SK-N-DZ (cell line): Measurements from ENCODE around the gene FOXJ3.

ENCODE experiments used
- DNase-seq: peaks from one replicate; pipeline ENCODE4 v3.0.0-alpha.2; 2015; ENCODE audit warnings: low spot score

FOXJ3 gene

GRCh38 chr1:42168763-42169162 lies 166.3 kb downstream of the FOXJ3 start:
- no peak for DNase-seq

- DNase-seq = no peak
Observed at GRCh38 chr1:42168391-42168670, 166.7 kb downstream of the FOXJ3 start.

GRCh38 chr1:42167611-42168390 lies 167.2 kb downstream of the FOXJ3 start:
- no peak for DNase-seq

- DNase-seq = no peak
Observed at GRCh38 chr1:42165511-42166210, 169.4 kb downstream of the FOXJ3 start.

- no peak for DNase-seq
Observed at GRCh38 chr1:42164551-42165420, 170.2 kb downstream of the FOXJ3 start, which contains the start of gene GUCA2A. Gene GUCA2A, minus strand, starts transcription at chr1:42164745. Its CDS starts 33 bp downstream, at chr1:42164712.

- no peak for DNase-seq
Observed at GRCh38 chr1:42163536-42164503, 171.2 kb downstream of the FOXJ3 start.

GRCh38 chr1:42163114-42163513 lies 171.9 kb downstream of the FOXJ3 start:
- DNase-seq = no peak

- no peak for DNase-seq
Observed at GRCh38 chr1:42162181-42162580, 172.9 kb downstream of the FOXJ3 start.

- no peak for DNase-seq
Observed at GRCh38 chr1:42158189-42158588, 176.8 kb downstream of the FOXJ3 start.

GRCh38 chr1:42157667-42158066 lies 177.4 kb downstream of the FOXJ3 start:
- DNase-seq = no peak

- no peak for DNase-seq
Observed at GRCh38 chr1:42155362-42155761, 179.7 kb downstream of the FOXJ3 start.

GRCh38 chr1:42154685-42155084 lies 180.3 kb downstream of the FOXJ3 start:
- no peak for DNase-seq

GRCh38 chr1:42153624-42154023 lies 181.4 kb downstream of the FOXJ3 start:
- DNase-seq = no peak

GRCh38 chr1:42152907-42153600 lies 182.0 kb downstream of the FOXJ3 start, which contains the start of gene GUCA2B:
Gene GUCA2B, plus strand, starts transcription at chr1:42153410. Its CDS starts 41 bp downstream, at chr1:42153451.
- no peak for DNase-seq

GRCh38 chr1:42152119-42152518 lies 182.9 kb downstream of the FOXJ3 start:
- DNase-seq = no peak

- no peak for DNase-seq
Observed at GRCh38 chr1:42150651-42151050, 184.4 kb downstream of the FOXJ3 start.

- no peak for DNase-seq
Observed at GRCh38 chr1:42148166-42148565, 186.9 kb downstream of the FOXJ3 start.

- DNase-seq = peak; percentile 49
Observed at GRCh38 chr1:42146626-42147320, 188.3 kb downstream of the FOXJ3 start.

- no peak for DNase-seq
Observed at GRCh38 chr1:42145764-42146625, 189.0 kb downstream of the FOXJ3 start.
